ENCODE data around the gene IFI35.

- TF ChIP-seq POLR2A (IDR thresholded peaks at IDR 0.05; ENCODE audit: low read length) (no peak), GATA1 (IDR thresholded peaks at IDR 0.05; ENCODE audit: low read depth, low read length) (no peak)
These were observed 28.3 kb downstream of the IFI35 start for GRCh38 chr17:43034894-43035293.
